GM18867 (cell line): ENCODE measurements around the gene SCUBE3.

Experiments used
- ATAC-seq: cut with Tn5 transposase; IDR thresholded peaks from one replicate; pipeline ENCODE4 v1.9.1; 2021; ENCODE audit warnings: mild to moderate bottlenecking, moderate library complexity; ENCODE audit not compliant: unreplicated experiment

Gene SCUBE3

DNA sequence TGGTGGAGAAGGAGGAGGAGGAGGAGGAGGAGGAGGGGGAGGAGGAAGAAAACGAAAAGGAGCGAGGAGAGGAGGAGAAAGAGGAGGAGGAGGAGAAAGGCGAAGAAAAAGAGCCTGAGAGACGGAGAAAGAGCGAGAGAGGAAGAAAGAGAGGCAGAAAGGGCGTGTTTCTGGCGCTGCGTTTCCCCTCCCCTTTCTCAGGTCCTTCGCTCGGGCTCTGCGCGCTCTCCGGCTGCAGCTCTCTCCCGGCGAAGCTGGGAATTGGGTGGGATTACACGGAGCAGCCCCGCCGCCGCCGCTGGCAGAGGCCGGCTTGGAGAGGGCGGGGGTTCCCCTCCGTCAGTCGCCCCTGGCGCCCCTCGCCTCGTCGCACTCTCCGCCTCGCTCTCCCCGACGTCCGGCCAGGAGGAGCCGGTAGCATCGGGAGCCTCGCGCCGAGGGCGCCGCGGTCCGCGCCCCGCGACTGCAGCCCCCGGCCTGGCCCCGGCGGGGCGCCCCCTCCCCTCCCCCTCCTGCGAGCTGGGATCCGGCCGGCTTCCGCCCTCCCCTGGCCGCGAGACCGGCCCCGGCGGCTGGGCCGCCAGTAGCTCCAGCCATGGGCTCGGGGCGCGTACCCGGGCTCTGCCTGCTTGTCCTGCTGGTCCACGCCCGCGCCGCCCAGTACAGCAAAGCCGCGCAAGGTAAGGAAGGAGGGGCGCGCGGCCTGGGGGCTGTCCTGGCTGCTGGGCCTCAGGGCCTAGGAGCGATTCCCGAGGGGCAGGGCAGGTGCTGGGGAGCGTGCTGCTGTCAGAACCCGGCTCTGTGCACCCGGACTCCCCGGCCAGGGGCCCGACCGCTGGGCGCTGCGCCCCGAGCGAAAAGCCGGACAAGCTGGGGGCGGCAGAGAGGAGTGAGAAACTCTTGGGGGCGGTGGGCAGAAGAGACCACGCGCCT is at the start of gene SCUBE3:
Gene SCUBE3, plus strand, starts transcription at position 133 of the 933 bp plus-strand sequence. Its CDS starts 463 bp downstream, at position 596.
- ATAC-seq = no peak

GRCh38 chr6:35164277-35164676 is 49.5 kb upstream of the SCUBE3 start:
- no peak for ATAC-seq

GRCh38 chr6:35164868-35165267 is 48.9 kb upstream of the SCUBE3 start:
- no peak for ATAC-seq

DNA sequence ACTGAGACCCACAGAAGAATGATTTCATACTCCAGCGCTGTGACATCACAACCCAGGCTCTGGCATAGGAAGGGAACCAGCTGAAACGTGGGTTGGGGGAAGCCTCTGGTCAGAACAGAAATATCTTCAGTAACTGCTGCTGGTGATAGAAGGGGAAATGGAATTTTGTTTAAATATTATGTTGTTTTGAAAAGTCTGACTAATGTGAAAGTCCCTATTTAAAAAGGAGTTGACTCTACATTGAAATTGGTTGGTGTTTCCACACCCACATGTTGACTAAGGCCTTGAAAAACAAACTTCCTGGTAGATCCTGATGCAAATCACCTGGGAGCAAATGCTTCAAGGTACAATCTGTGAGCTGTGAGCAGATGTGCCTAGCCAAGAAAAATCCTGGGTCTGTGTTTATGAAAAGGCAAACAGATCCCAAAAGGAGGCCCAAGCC is 48.1 kb upstream of the SCUBE3 start:
- ATAC-seq = no peak

- ATAC-seq = no peak
Measured at GRCh38 chr6:35166116-35166515, 47.6 kb upstream of the SCUBE3 start.

DNA sequence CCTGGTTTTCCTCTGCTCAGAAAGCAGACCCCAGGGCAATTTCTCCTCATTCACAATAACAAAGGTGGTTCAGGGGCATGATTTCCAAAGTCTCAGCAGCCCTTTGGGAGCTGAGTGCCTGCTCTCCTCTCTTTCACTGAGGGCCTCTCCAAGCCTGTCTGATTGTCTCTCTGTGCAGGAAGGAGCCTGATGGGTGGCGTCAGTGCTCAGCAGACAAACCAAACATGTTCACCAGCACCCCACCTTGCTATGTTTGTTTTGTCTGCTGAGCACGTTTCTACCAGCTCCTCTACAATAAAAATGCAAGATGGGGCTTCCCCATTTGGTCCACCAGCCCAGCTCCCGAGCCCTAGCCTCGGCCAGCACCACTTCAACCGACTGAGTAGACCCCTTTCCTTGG is 47.2 kb upstream of the SCUBE3 start:
- no peak for ATAC-seq

DNA sequence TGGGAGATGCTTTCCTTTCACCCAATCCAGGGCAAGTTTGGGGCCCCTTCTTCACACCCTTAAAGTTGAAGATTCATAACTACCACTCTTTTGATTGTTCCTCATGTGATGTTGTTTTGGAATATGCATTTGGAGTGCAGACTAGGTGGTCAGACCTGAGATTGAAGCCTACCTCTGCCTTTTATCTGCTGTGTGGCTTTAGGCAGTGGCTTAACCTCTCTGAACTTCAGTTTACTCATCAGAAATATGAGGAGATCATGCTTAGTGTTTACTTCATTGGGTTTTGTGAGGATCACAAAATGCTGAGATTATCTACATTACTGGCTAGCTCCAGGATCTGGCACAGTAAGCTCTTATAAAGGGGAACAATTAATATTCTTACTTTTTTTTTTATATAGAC is 46.3 kb upstream of the SCUBE3 start:
- ATAC-seq = no peak

DNA sequence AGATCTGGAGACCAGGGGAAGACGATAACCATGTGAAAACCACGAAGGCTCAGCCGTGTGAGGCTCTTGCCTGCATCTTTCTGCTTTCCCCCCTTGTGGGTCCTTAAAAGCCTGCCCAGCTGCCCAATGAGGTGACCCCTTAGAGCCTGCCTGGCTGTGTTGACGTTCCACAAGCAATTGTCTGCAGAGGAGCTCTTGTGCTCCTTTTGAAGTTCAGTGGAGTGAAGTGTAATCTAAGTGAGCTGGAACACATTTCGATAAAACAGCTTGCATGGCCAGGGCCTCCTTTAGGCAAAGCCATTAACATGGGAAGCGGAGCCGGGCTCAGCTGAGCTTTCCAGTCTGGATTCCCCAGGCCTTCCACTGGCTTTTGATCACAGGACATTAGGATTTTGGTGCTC is 45.3 kb upstream of the SCUBE3 start:
- ATAC-seq = no peak

DNA sequence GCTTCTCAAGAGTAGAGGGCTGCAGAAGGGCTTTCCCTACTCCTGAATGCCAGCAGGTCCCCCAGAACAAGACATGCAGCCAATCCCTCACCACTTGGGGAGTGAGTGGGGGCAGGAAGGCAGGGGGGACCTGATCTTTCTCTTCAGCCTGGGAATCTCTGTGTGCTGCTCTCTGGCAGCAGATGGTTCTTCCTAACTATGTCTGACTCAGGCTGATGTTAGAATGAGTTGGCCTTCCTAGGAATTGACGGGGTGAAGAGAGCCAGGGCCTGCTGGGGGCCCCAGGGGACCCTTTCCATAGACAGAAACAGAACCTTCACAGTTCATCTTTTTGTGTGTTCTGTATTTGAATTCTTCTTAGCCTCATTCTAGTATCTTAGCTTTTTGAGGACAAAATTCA is 43.6 kb upstream of the SCUBE3 start:
- no peak for ATAC-seq

- no peak for ATAC-seq
Measured at GRCh38 chr6:35170891-35171290, 42.9 kb upstream of the SCUBE3 start.

- ATAC-seq = no peak
Measured at GRCh38 chr6:35173044-35173426, 40.7 kb upstream of the SCUBE3 start.

GRCh38 chr6:35173427-35174087 is 40.2 kb upstream of the SCUBE3 start:
- no peak for ATAC-seq

DNA sequence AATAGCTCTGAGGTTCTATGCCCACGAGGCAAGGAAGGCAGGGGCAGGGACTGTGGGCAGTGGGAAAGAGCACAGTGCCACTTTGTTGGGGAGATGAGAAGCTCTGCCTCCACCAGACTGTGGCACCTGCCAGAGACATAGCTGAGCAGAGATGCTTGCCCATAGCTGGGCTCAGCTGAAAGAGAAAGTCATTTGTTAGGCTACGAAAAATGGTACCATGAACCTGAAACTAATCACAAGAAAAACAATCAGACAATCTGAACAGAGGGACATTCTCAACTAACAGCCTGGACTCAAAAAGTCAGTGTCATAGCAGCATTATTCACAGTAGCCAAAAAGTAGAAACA is 39.7 kb upstream of the SCUBE3 start:
- ATAC-seq = no peak

DNA sequence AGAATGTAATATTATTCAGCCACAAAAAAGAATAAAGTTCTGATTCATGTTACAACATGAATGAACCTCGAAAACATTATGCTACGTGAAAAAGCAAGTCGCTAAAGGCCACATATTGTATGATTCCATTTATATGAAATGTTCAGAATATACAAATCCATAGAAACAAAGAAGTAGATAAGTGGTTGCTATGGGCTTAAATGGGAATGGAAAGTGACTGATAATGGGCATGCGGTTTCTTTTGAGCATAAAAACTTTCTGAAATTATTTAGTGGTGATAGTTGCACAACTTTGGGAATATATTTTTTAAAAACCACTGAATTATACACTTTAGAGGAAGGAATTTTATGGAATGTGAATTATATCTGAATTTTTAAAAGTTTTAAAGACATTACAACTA is 39.3 kb upstream of the SCUBE3 start:
- ATAC-seq = no peak

DNA sequence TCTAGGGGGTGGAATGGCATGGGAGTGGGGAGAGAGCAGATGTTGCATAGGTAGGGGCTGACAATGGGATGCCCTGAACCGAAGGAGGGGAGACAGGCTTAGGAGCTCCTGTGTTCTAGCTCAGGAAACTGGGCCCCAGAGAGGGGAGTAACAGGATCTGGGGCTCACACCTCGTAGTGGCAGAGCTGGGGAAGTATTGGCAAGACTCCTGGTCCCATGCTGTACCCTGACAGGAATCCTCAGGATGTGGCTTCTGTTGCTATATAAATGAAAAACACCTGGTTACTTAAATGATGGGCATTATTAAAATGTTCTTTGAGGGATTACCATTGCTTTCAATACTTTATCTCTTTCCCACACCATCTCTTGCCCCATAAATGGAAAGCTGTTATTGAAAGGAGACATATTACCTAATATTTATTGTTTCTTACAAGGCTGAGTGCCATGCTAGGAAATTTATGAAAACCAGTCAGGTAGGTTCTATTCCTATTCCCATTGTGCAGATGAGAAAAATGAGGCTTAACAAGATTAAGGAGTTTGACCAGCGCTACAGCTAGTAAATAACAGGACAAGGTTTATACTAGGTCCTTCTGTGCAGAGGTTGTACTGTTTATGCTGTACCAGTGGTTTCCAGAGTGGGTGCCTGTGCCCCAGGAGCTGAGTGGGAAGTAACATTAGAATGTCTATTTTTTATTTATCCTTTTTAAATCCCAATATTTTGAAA is 37.3 kb upstream of the SCUBE3 start:
- ATAC-seq = no peak

DNA sequence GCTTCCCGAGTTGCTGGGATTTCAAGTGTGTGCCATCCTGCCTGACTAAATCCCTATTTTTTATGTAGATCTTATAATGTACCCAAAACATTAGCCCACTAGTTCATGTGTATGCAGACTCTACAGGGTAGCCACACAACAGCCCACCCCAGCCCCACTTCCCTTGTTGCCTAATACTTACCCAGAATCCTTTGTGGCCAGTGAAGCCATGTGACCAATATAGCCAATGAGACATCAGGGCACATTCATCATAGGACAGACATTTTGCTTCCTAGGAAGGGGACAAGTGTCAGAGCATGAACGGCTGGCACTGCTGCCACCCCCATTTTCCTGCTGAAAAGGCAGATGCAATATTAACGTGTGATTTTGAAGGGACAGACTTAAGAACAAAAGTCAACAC is 36.6 kb upstream of the SCUBE3 start:
- no peak for ATAC-seq

DNA sequence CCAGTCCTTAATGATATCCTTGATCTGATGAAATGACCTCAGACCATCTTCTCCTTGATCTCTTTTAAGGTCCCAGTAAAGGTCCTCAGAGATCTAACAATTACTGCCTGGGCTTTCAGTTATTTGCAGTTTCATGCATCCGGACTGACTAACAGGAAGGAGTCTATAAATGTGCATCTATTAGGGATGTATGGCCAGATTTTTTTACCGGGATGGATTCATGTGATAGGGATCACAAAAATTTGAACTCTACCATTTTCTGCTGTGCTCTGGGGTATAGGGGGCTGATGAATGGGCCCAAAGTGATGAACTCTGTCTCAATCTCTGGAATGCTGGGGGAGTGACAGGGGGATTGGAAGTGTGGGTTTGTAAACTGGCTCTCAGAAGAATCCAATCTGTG is 36.2 kb upstream of the SCUBE3 start:
- ATAC-seq = no peak

- ATAC-seq = no peak
Measured at GRCh38 chr6:35178012-35178411, 35.7 kb upstream of the SCUBE3 start.

- no peak for ATAC-seq
Measured at GRCh38 chr6:35178932-35179832, 34.6 kb upstream of the SCUBE3 start.

- no peak for ATAC-seq
Measured at GRCh38 chr6:35179901-35180535, 33.7 kb upstream of the SCUBE3 start.
